Ishikawa (cell line): ENCODE measurements around the gene ATR.

Experiments
- CEBPB ChIP-seq: IDR thresholded peaks from 2 replicates; pipeline ENCODE4 v1.6.1; 2012
- CREB1 ChIP-seq: IDR thresholded peaks from 2 replicates; pipeline ENCODE4 v1.6.1; 2012; ENCODE audit warnings: low read depth
- EGR1 ChIP-seq: IDR thresholded peaks from 2 replicates; pipeline ENCODE4 v1.6.1; 2012
- EP300 ChIP-seq: IDR thresholded peaks from 2 replicates; pipeline ENCODE4 v1.6.1; 2012; ENCODE audit warnings: borderline replicate concordance
- FOXM1 ChIP-seq: IDR thresholded peaks from 2 replicates; pipeline ENCODE4 v1.6.1; 2012; ENCODE audit warnings: low read depth, borderline replicate concordance
- MAX ChIP-seq: IDR thresholded peaks from 2 replicates; pipeline ENCODE4 v1.6.1; 2012
- NFIC ChIP-seq: IDR thresholded peaks from 2 replicates; pipeline ENCODE4 v1.6.1; 2012
- RAD21 ChIP-seq: IDR thresholded peaks from 2 replicates; pipeline ENCODE4 v1.6.1; 2012; ENCODE audit warnings: low read depth
- REST ChIP-seq: IDR thresholded peaks from 2 replicates; pipeline ENCODE4 v1.6.1; 2012; ENCODE audit warnings: low read depth, mild to moderate bottlenecking
- TAF1 ChIP-seq: IDR thresholded peaks from 2 replicates; pipeline ENCODE4 v1.6.1; 2012; ENCODE audit warnings: low read depth, mild to moderate bottlenecking
- TCF12 ChIP-seq: IDR thresholded peaks from 2 replicates; pipeline ENCODE4 v1.6.1; 2012; ENCODE audit warnings: low read depth
- TEAD4 ChIP-seq: IDR thresholded peaks from 2 replicates; pipeline ENCODE4 v1.6.1; 2012
- USF1 ChIP-seq: IDR thresholded peaks from 2 replicates; pipeline ENCODE4 v1.6.1; 2012
- YY1 ChIP-seq: IDR thresholded peaks from 2 replicates; pipeline ENCODE4 v1.6.1; 2012; ENCODE audit warnings: low read depth
- ZBTB7A ChIP-seq: IDR thresholded peaks from 2 replicates; pipeline ENCODE4 v1.6.1; 2012; ENCODE audit warnings: low read depth

The ATR gene

GRCh38 chr3:142467768-142468167, 110.8 kb downstream of the ATR start:
- TF ChIP-seq MAX (no peak), TAF1 (no peak), ZBTB7A (no peak), FOXM1 (no peak), USF1 (no peak), REST (no peak), EP300 (no peak), CEBPB (no peak), EGR1 (no peak), NFIC (no peak), CREB1 (no peak)

GRCh38 chr3:142460689-142461088, 117.8 kb downstream of the ATR start:
- TF ChIP-seq REST = no peak
- no peak for TF ChIP-seq YY1
- TF ChIP-seq USF1 = no peak
- no peak for TF ChIP-seq CEBPB
- TF ChIP-seq TCF12 = no peak
- no peak for TF ChIP-seq ZBTB7A
- TF ChIP-seq RAD21 = no peak
- no peak for TF ChIP-seq TEAD4
- TF ChIP-seq FOXM1 = no peak
- no peak for TF ChIP-seq NFIC
- no peak for TF ChIP-seq MAX
- no peak for TF ChIP-seq EP300
- no peak for TF ChIP-seq CREB1

GRCh38 chr3:142459929-142460328, 118.6 kb downstream of the ATR start:
- no peak for TF ChIP-seq TEAD4
- no peak for TF ChIP-seq REST
- TF ChIP-seq RAD21 = no peak
- TF ChIP-seq YY1 = no peak
- TF ChIP-seq TAF1 = no peak
- no peak for TF ChIP-seq ZBTB7A
- no peak for TF ChIP-seq EP300
- no peak for TF ChIP-seq FOXM1
- no peak for TF ChIP-seq NFIC

- TF ChIP-seq EP300 (no peak), FOXM1 (no peak), CREB1 (no peak), RAD21 (no peak), TEAD4 (no peak), NFIC (no peak), USF1 (no peak), CEBPB (no peak), TCF12 (no peak), REST (no peak), YY1 (no peak), ZBTB7A (no peak), TAF1 (no peak), EGR1 (no peak), MAX (no peak)
These were observed 119.4 kb downstream of the ATR start for GRCh38 chr3:142459096-142459495.
